NCI-H524 (cell line): ENCODE results near the gene PUS7.
"Not testable (repeated sequence)": the region's sequence is repeated elsewhere in the genome, so short reads cannot be mapped to it uniquely, and the experiment has no call there.

Experiments used
- DNase-seq, 2 experiments: peaks; one replicate each; lab custom pipeline; 2025; lab: John Stamatoyannopoulos, UW

PUS7 gene

DNA sequence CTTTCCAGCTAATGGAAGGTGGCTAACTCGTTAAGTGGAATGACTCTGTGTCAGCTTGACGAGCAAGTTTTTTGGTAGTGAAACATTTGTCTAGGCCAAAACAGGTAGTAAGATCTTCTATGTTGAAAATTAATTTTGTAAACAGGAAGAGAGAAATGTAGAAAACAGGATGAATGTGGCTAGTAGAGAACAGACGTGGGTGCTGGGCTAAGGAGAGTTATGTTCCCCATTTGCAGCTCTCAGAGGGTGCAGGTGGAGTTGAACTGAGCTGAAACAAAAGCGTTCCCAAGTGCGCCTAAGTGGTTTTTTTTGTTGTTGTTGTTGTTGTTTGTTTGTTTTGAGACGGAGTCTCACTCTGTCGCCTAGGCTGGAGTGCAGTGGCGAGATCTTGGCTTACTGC, 73.9 kb downstream of the PUS7 start:
- DNase-seq = no peak

DNA sequence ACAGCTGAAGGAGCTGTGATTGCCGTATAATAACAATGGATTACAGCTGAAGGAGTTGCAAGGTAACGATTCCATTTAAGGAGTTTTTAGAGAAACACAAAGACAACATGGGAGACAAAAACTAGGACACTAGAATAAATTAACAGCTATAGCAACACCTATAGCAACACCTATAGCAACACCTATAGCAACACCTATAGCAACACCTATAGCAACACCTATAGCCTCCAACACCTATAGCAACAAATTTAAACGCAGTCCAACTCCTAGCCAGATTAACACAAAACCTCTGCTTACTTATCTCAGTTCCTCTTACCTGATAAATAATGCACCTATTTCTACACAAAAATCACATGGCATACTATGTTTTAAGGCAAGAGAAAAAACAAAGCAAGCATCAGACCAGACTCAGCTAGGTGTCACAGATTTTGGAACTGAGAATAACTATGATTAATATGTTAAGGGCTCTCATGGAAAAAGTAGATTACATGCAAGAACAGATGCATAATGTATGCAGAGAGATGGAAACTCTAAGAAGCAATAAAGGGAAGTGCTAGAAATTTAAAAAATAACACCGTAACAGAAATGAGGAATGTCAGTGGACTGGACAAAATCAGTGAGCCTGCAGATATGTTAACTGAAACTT, 77.6 kb downstream of the PUS7 start:
- DNase-seq = no peak

DNA sequence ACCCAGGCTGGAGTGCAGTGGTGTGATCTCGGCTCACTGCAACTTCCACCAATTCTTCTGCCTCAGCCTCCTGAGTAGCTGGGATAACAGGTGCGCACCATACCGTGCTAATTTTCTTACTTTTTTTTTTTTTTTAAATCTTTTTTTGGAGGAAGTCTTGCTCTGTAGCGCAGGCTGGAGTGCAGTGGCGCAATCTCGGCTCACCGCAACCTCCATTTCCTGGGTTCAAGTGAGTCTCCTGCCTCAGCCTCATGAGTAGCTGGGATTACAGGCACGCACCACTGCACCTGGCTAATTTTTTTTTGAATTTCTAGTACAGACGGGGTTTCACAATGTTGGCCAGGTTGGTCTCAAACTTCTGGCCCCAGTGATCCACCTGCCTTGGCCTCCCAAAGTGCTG, 79.9 kb downstream of the PUS7 start:
- DNase-seq = not testable (repeated sequence)

DNA sequence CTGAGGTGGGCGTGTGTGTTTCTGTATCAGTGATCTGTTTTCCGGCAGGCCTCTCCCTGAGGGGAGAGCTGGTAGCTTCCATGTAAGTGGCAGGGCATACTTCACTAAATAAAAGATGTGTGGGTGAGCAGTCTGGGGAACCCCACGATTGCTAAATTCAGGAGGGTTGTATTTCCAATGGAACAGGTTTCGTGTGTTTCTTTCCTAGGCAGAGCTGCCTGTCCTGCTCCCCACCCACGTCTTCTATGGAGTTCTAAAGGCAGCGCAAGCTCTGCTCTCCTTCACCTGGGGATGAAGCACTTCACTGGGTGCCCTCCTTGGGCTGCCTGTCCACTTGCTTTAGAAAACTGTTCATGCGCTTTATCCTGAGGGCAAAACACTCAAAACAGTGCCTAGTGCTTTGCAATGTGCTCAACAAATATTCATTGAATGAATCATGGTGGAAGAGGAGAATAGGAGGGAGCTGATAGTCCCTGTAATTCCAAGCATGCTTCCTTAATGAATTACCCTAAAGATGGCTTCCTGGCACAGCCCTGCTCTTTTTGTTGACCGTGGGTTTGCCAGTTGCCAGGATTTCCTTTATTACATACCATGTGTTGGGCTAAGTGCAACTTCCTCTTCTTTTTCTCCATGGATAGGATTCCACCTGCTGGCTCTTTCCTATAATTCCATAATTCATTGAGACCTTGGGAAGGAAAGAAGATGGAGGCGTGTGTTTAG, 82.7 kb downstream of the PUS7 start:
- peak; percentile 26 to 30 for DNase-seq

DNA sequence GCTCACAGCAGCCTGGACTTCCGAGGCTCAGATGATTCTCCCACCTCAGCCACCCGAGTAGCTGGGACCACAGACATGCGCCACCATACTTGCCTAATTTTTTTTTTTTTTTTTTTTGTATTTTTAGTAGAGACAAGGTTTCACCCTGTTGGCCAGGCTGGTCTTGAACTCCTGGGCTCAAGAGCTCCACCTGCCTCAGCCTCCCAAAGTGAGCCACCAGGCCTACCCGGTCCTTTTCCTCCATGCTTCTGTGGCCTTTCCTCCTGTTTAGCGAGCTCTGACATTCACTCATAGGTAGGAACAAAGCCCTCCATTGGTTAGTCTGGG, 83.3 kb downstream of the PUS7 start:
- DNase-seq = no peak

DNA sequence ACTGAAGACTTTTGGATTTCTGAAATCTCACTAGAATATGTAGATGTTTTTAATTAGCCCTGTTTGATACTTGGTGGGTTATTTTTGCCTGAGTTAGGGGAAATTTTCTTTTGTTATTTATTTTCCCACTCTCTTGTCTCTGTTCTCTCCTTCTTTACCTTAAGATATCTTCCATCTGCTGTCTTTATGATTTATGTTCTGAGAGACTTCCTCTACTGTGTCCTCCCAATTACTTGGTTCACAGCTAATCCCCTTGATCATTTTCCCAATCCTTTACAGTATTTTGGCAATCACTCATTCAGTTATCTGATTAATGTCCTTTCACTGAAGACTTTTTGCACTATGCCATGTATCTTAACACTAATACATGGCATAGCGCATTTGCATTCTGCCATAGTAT, 83.8 kb downstream of the PUS7 start:
- no peak for DNase-seq

DNA sequence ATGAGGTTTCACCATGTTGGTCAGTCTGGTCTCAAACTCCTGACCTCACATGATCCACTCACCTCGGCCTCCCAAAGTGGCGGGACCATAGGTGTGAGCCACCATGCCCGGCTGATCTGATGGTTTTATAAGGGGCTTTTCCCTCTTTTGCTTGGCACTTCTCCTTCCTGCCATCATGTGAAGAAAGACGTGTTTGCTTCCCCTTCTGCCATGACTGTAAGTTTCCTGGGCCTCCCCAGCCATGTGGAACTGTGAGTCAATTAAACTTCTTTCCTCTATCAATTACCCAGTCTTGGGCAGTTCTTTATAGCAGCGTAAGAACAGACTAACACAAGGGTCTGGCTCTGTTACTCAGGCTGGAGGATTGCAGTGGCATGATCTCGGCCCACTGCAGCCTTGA, 84.7 kb downstream of the PUS7 start:
- not testable (repeated sequence) for DNase-seq

DNA sequence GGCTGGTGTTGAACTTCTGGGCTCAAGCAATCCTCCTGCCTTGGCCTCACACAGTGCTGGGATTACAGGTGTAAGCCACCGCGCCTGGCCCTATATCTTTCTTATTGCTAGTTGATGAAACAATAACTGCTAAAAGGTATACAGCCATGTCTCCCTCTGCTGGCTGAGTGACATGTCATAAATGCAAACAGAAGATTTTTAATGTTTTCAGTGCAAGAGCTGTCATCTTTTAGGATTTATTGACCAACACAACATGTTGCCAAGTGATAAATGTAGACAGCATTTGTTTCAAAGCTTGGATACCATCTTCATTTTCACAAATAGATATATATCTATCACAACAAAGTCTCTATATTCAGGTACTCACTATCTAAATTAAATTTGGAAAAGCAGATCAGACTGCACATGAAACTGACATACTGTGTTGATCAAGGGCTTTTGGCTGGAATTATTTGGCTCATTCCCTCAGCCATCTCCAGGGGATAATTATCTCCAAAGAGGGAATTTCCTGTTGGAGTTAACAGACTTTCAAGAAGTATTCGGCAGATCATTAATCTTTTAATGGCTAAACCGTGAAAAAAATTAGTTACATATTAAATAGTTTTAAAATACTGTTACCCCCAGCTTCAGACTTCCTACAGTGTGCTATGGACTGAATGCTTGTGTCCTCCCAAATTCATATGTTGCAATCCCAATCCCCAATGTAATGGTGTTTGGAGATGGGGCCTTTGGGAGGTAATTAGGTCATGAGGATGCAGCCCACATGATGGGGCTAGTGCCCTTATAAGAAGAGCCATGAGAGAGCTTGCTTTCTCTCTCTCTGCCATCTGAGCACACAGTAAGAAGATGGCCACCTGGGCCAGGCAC, 92.1 kb downstream of the PUS7 start:
- DNase-seq = peak; percentile 47 to 66

DNA sequence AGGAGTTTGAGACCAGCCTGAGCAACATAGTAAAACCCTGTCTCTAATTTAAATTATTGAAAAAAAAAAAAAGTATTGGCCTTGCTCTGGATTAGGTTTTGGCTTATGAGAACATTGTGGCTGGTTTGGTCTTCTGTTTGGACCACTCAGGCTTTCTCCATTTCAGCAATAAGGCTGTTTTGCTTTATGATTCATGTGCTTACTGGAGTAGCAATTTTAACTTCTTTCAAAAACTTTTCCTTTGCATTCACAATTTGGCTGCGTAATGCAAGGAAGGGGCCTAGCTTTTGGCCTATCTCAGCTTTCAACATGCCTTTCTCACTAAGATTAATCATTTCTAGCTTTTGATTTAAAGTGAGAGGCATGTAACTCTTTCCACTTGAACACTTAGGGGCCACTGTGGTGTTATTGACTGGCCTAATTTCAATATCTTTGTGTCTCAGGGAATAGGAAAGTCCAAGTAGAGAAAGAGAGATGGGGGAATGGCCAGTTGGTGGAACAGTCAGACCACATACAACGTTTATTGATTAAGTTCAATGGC, 95.4 kb downstream of the PUS7 start:
- no peak for DNase-seq

DNA sequence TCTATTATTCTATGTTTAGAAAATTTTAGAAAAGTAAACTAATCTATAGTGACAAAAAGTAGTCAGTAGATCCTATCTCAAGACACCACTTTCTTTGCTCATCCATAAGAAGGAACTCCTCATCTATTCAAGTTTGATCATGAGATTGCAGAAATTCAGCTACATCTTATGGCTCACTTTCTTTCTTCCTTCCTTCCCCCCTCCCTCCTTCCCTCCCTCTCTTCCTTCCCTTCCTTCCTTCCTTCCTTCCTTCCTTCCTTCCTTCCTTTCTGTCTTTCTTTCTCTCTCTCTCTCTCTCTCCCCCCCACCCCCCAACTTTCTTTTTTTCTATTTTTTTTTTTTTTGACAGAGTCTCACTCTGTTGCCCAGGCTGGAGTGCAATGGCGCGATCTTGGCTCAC, 98.1 kb downstream of the PUS7 start:
- no peak for DNase-seq

DNA sequence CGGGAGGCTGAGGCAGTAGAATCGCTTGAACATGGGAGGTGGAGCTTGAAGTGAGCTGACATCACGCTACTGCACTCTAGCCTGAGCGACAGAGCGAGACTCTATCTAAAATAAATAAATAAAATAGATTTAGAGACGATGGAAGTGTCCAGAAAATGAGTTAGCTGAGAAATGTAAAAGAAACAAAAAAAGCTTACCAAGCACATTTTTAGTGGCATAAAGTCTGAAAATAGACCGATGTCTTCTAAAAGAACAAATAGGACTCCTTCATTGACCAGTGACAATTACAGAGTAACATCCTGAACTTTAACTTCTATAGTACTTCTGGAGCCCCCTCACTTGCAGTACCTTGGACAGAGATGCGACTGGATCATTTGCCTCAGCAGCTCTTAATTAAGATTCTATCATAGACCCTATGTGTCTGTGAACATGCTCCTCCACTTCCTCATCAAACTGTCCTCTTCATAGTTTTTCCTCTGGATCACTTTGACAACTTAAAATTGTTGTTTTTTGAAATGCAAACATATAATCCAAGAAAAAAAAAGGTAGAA, 108.1 kb downstream of the PUS7 start:
- no peak for DNase-seq

DNA sequence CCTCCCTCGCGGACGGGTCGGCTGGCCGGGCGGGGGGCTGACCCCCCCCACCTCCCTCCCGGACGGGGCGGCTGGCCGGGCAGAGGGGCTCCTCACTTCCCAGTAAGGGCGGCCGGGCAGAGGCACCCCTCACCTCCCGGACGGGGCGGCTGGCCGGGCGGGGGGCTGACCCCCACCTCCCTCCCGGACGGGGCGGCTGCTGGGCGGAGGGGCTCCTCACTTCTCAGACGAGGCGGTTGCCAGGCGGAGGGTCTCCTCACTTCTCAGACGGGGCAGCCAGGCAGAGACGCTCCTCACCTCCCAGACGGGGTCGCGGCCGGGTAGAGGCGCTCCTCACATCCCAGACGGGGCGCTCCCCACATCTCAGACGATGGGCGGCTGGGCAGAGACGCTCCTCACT, 111.3 kb downstream of the PUS7 start:
- not testable (repeated sequence) for DNase-seq

DNA sequence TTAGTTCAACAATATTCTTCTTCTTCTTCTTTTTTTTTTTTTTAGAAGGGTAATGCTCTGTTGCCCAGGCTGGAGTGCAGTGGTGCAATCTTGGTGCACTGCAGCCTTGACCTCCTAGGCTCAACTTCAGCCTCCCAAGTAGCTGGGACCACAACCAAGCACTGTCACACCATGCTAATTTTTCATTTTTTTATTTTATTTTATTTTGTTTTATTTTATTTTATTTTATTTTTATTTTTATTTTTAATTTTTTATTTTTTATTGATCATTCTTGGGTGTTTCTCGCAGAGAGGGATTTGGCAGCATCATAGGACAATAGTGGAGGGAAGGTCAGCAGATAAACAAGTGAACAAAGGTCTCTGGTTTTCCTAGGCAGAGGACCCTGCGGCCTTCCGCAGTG, 112.3 kb downstream of the PUS7 start:
- DNase-seq = not testable (repeated sequence)

DNA sequence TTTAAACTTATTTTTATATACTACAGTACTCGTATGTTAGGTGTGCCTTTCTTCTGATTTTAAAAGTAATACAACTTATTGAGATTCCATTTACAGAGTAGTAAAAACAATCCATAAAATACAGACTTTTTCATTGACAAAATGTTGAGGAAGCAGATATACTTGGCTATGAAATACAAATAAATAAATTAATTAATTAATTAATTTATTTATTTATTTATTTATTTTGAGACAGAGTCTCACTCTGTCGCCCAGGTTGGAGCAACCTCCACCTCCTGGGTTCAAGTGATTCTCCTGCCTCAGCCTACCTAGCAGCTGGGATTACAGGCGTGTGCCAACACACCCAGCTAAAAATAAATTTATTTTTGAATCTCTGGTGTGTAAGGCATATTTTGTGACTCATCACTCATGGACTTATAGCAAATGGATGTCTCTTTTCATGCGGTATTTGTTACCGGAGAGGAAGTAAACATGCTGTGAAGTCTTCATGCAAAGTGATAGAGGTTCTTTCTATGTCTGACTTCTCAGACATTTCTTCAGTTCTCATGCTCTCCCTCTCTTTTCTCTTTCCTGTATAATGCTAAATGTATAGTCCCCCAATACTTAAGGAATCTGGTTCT, 113.2 kb downstream of the PUS7 start:
- DNase-seq = no peak
